Endothelial cell of umbilical vein (primary cell): ENCODE results near the gene OXCT2. TPM values are rescaled to one million over a fixed set of nuclear protein-coding genes. Genes with fewer than 3 reads are reported as not detected.

Source experiments
- BruUV-seq: library from RNA; stranded (reverse); fragments of 400-500 nt; replicated peaks from 2 replicates; lab custom pipeline; 2021; lab: Mats Ljungman, UMichigan
- CTCF ChIA-PET: fragments of 300-600, 350-600 bp; sonication (Branson Sonifier 250); formaldehyde crosslinking; loops from one replicate; lab custom pipeline; 2021; ENCODE audit warnings: antibody characterized with exemption, inconsistent platforms; lab: Charles Lee
- POLR2A ChIA-PET: fragments of 300-600, 350-600 bp; sonication (Branson Sonifier 250); formaldehyde crosslinking; loops from one replicate; lab custom pipeline; 2021; ENCODE audit warnings: antibody characterized with exemption, inconsistent platforms; lab: Charles Lee
- DNase-seq: peaks from one replicate; pipeline ENCODE4 v3.0.0-alpha.2; 2011; ENCODE audit warnings: low read depth, low spot score
- FAIRE-seq: peaks from 2 replicates; lab custom pipeline; 2011; peaks lifted over from hg19 to GRCh38; lab: Jason Lieb, UNC
- H2AFZ ChIP-seq: 2 replicates; pipeline ENCODE4 v1.6.0; 2012; ENCODE audit warnings: low read depth, low read length, control low read depth, inconsistent platforms
- H3K27ac ChIP-seq: 2 replicates; pipeline ENCODE4 v1.5.1; 2011; ENCODE audit warnings: low read depth, mild to moderate bottlenecking, control low read depth, low read length, moderate library complexity; ENCODE audit not compliant: insufficient read depth
- H3K27me3 ChIP-seq, 2 experiments: 2 replicates each; pipeline versions ENCODE4 v1.6.0 to v1.6.1; 2011; ENCODE audit warnings: low read length in 2 of 2, mixed read lengths in 1 of 2; ENCODE audit not compliant: control insufficient read depth in 2 of 2, insufficient read depth in 2 of 2
- H3K36me3 ChIP-seq, 2 experiments: 2 replicates in 1 of 2; 3 replicates in 1 of 2; pipeline ENCODE4 v1.5.1; 2011; ENCODE audit warnings: low read length in 2 of 2, mild to moderate bottlenecking in 1 of 2, moderate library complexity in 1 of 2; ENCODE audit not compliant: control insufficient read depth in 2 of 2, insufficient read depth in 2 of 2; ENCODE audit errors: extremely low read depth in 1 of 2
- H3K4me1 ChIP-seq: 3 replicates; pipeline ENCODE4 v1.5.1; 2011; ENCODE audit warnings: mild to moderate bottlenecking, low read length; ENCODE audit not compliant: control insufficient read depth, insufficient read depth; ENCODE audit errors: extremely low read depth
- H3K4me2 ChIP-seq: 2 replicates; pipeline ENCODE4 v1.6.1; 2011; ENCODE audit warnings: low read length, control low read depth, mixed read lengths; ENCODE audit not compliant: insufficient read depth
- H3K4me3 ChIP-seq, 3 experiments: fragments of 200-600 bp in 1 of 3; sonication (generic), shearing (Covaris generic) in 1 of 3; replicated peaks in 1 of 3; 2 replicates each; pipeline ENCODE4 v1.5.1; 2011 to 2016; ENCODE audit warnings: control low read depth in 3 of 3, low read length in 3 of 3, mild to moderate bottlenecking in 2 of 3, inconsistent platforms in 1 of 3, low read depth in 1 of 3, moderate library complexity in 1 of 3; ENCODE audit not compliant: insufficient read depth in 1 of 3
- H3K79me2 ChIP-seq: 2 replicates; pipeline ENCODE4 v1.6.0; 2012; ENCODE audit warnings: low read length, inconsistent platforms; ENCODE audit not compliant: control insufficient read depth, insufficient read depth
- H3K9ac ChIP-seq: replicated peaks from 2 replicates; pipeline ENCODE3; 2011; ENCODE audit warnings: low read length, control low read depth; ENCODE audit not compliant: insufficient read depth; ENCODE audit errors: extremely low read depth
- H3K9me1 ChIP-seq: replicated peaks from 3 replicates; pipeline ENCODE4 v1.6.0; 2011; ENCODE audit warnings: mild to moderate bottlenecking, low read length; ENCODE audit not compliant: control insufficient read depth, insufficient read depth; ENCODE audit errors: extremely low read depth
- H3K9me3 ChIP-seq: replicated peaks from 2 replicates; pipeline ENCODE4 v1.5.1; 2012; ENCODE audit warnings: low read length, inconsistent platforms; ENCODE audit not compliant: control insufficient read depth, insufficient read depth
- H4K20me1 ChIP-seq: replicated peaks from 2 replicates; pipeline ENCODE3; 2011; ENCODE audit warnings: mild to moderate bottlenecking, low read length; ENCODE audit not compliant: control insufficient read depth, insufficient read depth; ENCODE audit errors: extremely low read depth
- CTCF ChIP-seq, 2 donors: IDR thresholded peaks; 1 replicate in 1 of 2; 2 replicates in 1 of 2; pipeline ENCODE4 v1.5.1; 2011; ENCODE audit warnings: low read length in 2 of 2, mild to moderate bottlenecking in 2 of 2, moderate library complexity in 2 of 2, control low read depth in 1 of 2, inconsistent platforms in 1 of 2, low read depth in 1 of 2; ENCODE audit not compliant: insufficient read depth in 1 of 2; ENCODE audit errors: extremely low read depth in 1 of 2
- EZH2 ChIP-seq: IDR thresholded peaks from 2 replicates; pipeline ENCODE4 v1.6.1; 2012; ENCODE audit warnings: borderline replicate concordance, low read depth, mild to moderate bottlenecking, moderate library complexity, low read length, inconsistent platforms; ENCODE audit not compliant: severe bottlenecking
- FOS ChIP-seq: IDR thresholded peaks from 2 replicates; pipeline ENCODE4 v1.6.1; 2011; ENCODE audit warnings: mild to moderate bottlenecking, low read length, moderate library complexity, borderline replicate concordance; ENCODE audit not compliant: insufficient read depth
- GATA2 ChIP-seq: IDR thresholded peaks from 2 replicates; pipeline ENCODE4 v1.7.0; 2011; ENCODE audit warnings: low read depth, mild to moderate bottlenecking, moderate library complexity, mixed read lengths, low read length; ENCODE audit not compliant: insufficient read length, insufficient read depth
- JUN ChIP-seq: IDR thresholded peaks from 2 replicates; pipeline ENCODE4 v1.6.1; 2011; ENCODE audit warnings: borderline replicate concordance, low read depth; ENCODE audit not compliant: insufficient read length, insufficient read depth
- MAX ChIP-seq: IDR thresholded peaks from 2 replicates; pipeline ENCODE4 v1.6.1; 2011; ENCODE audit not compliant: insufficient read depth, insufficient read length
- MYC ChIP-seq: IDR thresholded peaks from one replicate; pipeline ENCODE4 v1.6.1; 2011; ENCODE audit warnings: mild to moderate bottlenecking, low read depth, low read length
- dilution Hi-C: fragments of 300-500 bp; cut with MboI; formaldehyde crosslinking; loops from one replicate; pipeline ENCODE4 v1.15.0; 2019; ENCODE audit warnings: low sequenced_read_pairs; ENCODE audit not compliant: extremely low pct_ligation_motif_present
- intact Hi-C: fragments of 100-400 bp; cut with micrococcal nuclease; formaldehyde crosslinking; loops from one replicate; pipeline ENCODE4 v1.10.0; 2022
- polyA plus RNA-seq, 4 experiments: library from polyadenylated mRNA; depleted of rRNA in 3 of 4; stranded (reverse) in 3 of 4; unstranded in 1 of 4; fragments of >200 nt; gene quantifications; 2 replicates each; pipeline versions ENCODE4 v1.2.1 to v1.2.3, GENCODE V29; 2011 to 2012; ENCODE audit warnings: missing spikeins in 1 of 4
- total RNA-seq: library from RNA; stranded (reverse); gene quantifications from 2 replicates; pipeline ENCODE4 v1.2.3, GENCODE V29; 2021

Gene OXCT2
- total and polyA plus RNA-seq, 2 donors (not counting 3 experiments of a cell fraction or from before 2014, with no cell fraction given): 0.60 to 0.84 TPM

GRCh38 chr1:39754906-39755504, 16.1 kb downstream of the OXCT2 start:
- dilution Hi-C loops: no loop called here
- no peak for TF ChIP-seq JUN
- TF ChIP-seq MYC: no peak
- no peak for TF ChIP-seq MAX
- no peak for TF ChIP-seq FOS
- no peak for TF ChIP-seq CTCF (IDR thresholded peaks at IDR 0.05; ENCODE audit: extremely low read depth in 1 of 2, insufficient read depth in 1 of 2, low read depth in 1 of 2, low read length in 2 of 2)
- TF ChIP-seq EZH2: no peak
- TF ChIP-seq GATA2: no peak
- Histone ChIP-seq H3K79me2 (no peaks in the 10 kb centered on the region), H3K4me1 (no peaks in the 10 kb centered on the region), H3K4me3 (no peak overlapping the region), H3K36me3 (peaks cover 14 to 36% of the 10 kb centered on the region in 2 experiments), H3K4me2 (no peak overlapping the region), H4K20me1 (no peaks in the 10 kb centered on the region), H3K27me3 (no peaks in the 10 kb centered on the region), H3K9me3 (no peaks in the 10 kb centered on the region), H3K9ac (no peak overlapping the region), H2AFZ (no peak overlapping the region), H3K9me1 (no peaks in the 10 kb centered on the region), H3K27ac (no peak overlapping the region)
- BruUV-seq: no TSS peak
- no peak for DNase-seq
- ChIA-PET POLR2A (no interaction called here), CTCF (interaction anchor here (1.6 kb wide), 1 partner anchor 9 kb away, joined by 4 read pairs; no protein-coding TSS in a partner anchor)
- intact Hi-C loops: no loop called here
- no peak for FAIRE-seq
